NCI-H2107 treated with DMSO at 0.1 percent for 48 hours (cell line): ENCODE results near the gene BABAM2.

Source experiments
- DNase-seq: peaks from one replicate; lab custom pipeline; 2025; ENCODE audit not compliant: unreplicated experiment; lab: John Stamatoyannopoulos, UW

The BABAM2 gene

GRCh38 chr2:28336982-28337627 is 446.6 kb downstream of the BABAM2 start:
- no peak for DNase-seq

DNA sequence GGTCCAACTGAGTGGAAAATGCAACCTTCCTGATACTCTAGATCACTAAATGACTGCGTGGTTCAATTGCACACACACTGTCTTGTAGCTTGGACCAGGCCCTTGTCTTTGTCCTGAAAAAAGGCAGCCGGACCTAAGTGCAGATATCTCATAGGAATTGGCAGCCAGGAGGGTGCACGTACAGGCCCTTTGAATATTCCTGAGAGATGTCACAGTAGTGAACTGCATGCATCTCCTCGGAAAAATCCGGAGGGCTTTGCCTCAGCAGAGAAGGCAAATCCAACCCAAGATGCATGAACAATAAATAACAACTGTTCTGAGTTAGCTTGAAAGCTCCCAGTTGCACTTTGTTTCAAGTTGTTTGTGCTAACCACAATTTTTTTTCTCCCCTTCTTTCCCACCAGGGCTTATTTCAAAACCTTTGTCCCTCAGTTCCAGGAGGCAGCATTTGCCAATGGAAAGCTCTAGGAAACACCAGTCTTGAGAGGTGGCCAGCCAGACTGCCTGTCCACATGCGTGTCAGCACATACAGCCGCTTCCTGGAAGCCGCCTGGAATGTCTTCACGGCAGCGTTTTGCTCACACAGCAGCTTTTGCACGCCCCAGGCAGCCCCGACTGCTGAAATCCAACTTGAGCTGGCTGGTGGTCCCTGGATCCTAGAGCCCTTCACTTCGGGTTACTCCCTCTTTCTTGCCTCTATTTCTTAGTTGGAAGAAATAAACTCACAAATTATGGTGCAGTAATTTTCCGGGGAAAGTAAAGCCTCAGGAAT is 447.7 kb downstream of the BABAM2 start:
- DNase-seq = no peak

- DNase-seq = no peak
These were observed 448.3 kb downstream of the BABAM2 start for GRCh38 chr2:28338831-28339321.

DNA sequence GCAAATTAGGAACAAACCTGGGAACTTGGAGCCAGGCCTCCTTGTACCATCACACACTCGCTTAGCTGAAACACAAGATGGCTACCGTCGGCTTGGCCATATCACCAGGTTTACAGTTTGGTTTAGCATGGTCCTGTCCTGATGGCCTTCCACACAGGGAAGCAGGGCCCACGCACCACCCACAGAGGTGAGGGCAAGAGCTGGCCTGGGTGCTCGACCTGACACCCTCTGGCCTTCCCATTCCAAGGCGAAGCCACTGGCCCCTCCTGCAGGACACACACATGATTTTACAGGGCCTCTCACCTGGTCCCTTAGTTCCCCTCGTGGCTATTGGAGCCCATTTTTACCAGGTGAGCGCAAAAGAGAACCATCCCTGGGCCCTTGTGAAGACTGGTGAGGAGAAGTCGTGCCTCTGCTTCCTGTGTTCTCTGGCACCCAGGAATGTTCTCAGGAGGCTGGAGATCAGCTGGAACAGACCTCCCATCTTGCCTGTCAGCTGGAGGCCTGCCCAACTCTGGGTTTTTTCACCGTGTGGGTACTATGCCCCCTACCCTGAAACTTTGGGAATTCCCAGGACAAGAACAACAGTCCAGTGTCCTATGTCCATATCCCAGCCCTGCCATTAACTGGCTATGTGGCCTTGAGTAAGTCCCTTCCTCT is 449.1 kb downstream of the BABAM2 start:
- no peak for DNase-seq

- DNase-seq = no peak
These were observed 450.0 kb downstream of the BABAM2 start for GRCh38 chr2:28340312-28341202.

DNA sequence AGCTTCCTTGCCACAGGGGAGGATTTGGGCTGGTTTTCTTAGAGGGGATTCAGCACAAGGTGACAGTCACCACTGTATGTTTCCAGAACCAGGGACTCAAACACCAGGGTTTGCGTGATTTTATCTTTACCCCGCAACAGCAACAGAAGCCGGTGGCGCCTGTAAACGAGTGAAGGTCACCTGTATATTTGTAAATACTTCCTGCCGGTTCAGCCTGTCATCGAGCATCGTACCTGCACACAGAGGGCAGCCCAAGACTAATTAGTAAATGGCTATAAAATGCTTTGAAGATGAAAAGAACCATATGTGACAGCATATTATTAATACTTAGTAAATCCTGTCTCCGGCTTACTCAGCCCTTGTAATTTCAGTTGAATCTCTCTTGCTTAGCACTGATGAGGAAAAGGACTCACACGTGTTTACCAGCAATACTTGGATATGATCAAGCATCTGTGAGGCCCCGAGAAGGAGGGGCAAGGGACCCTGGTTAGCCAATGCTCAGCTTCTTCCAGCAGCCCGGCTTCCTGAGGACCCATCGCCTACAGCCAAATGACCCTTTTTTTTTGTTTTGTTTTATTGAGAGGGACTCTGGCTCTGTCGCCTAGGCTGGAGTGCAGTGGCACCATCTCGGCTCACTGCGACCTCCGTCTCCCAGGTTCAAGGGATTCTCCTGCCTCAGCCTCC is 450.8 kb downstream of the BABAM2 start:
- no peak for DNase-seq

GRCh38 chr2:28342081-28342967 is 451.8 kb downstream of the BABAM2 start:
- no peak for DNase-seq

GRCh38 chr2:28343184-28343942 is 452.8 kb downstream of the BABAM2 start:
- DNase-seq = no peak

DNA sequence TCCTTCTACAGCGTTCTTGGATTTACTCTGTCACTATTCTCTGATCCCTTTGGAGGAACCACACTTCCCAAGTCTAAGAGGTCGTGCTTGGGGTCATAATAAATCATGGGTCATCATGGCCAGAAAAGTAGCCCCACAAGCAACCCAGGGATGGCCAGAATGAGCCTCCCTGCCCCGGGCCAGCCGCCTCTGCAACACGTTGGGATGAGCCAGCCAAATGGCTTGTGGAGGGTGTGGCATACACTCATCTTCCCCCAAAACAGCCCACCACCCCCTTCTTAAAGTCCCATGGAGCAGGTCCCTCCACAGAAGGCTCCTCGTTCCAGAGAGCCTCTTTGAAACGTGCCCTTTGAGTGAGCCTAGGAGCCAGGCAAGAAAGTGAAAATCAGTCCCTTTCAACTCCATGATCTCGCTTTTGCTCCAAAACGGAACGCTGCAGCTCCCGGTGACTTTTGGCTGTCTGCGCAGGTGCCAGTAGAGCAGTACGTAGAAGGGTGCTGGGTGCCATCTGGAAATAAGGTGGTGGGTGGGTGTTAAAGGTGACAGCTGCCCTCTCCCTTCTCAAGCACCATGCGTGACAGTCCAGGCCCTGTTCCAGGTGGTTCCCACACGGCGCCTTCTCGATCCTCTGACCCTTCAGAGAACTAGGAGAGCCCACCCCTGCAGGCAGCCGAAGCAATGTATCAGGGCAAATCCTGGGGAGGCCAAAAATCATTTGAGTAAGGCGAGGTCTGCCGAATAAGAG is 453.6 kb downstream of the BABAM2 start:
- no peak for DNase-seq

DNA sequence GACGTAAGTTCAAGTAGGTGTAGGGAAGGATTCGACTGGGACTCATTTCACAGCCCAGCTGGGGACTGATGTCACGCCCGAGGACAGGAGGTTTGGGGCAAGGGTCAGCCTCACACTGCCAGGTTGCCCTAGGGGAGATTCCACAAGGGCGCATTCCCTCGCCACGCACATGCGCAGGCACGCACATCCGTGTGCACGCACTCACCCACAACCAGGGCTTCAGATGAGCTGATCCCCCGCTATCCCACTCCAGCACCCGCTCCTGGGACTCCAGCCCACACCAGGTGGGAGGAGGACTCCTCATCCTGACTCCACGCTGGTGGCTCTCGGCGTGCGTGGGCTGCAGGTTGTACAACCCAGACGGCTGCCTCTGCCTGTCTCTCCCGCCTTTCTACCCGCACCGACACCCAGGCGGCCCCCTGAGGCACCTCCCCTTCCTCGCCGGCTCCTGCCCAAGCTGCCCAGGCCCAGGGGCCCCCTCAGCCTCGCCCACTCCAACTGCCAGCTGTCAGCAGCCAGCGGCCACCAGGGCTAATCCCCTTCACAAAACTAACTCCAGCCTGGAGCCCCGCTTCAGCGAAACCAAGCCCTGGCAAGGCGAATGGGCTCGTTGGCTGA is 454.3 kb downstream of the BABAM2 start:
- no peak for DNase-seq

- no peak for DNase-seq
These were observed 455.1 kb downstream of the BABAM2 start for GRCh38 chr2:28345619-28346018.

- DNase-seq = no peak
These were observed 456.1 kb downstream of the BABAM2 start for GRCh38 chr2:28346587-28346986.

DNA sequence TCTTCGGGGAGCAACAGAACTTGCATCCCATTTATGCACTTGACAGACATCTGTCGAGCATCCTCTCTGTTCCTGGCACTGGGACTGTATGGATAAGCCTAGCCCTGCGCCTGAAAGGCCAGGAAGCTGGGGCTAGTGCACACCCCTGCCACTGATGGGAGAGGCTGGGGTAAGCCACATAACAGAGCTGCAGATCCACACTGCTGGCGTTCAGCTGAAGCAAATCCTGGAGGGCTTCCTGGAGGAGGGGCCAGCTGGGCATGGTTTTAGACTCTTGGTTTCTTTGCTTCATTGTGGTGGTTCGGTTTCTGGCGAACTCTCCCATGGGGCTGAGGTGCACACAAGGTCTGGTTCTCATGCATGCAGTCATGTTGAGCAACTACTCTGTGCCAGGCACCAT is 456.7 kb downstream of the BABAM2 start:
- no peak for DNase-seq

DNA sequence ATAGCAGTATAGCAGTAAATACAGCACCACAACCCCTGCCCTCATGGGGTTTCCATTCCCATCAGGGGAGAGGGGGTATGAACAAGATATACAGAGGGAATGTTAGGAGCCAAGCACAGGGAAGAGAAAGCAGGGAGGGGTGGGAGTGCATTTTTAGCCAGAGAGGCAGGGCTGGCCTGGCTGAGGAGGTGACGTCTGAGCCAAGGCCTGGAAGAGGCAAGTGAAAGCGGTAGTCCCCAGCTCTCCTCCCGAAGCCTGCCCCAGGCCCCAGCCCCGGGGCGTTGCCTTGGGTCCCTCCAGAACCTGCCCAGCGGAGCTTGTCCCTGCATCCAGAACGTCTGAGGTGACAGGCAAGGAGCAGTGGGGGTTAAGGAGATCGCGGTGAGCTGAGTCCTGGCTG is 457.1 kb downstream of the BABAM2 start:
- DNase-seq = no peak

GRCh38 chr2:28348149-28348567 is 457.6 kb downstream of the BABAM2 start:
- DNase-seq = no peak

DNA sequence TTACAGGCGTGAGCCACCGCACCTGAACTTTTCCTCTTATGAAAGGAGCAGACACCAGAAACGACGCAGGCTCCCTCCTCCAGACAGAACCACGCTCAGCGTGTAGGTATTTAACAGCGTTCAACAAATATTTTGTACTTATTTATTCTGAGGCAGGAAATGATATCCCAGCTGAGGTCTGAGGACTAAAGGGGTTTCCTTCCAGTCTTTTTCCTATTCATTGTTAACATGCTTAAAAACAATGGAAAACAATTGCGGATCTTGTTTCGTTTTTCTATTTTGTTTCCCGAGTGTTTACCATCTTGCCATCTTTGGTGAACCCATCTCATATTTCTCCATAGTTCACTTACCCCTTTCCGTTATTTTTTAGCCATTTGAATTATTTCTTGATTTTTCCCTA is 458.4 kb downstream of the BABAM2 start:
- no peak for DNase-seq

DNA sequence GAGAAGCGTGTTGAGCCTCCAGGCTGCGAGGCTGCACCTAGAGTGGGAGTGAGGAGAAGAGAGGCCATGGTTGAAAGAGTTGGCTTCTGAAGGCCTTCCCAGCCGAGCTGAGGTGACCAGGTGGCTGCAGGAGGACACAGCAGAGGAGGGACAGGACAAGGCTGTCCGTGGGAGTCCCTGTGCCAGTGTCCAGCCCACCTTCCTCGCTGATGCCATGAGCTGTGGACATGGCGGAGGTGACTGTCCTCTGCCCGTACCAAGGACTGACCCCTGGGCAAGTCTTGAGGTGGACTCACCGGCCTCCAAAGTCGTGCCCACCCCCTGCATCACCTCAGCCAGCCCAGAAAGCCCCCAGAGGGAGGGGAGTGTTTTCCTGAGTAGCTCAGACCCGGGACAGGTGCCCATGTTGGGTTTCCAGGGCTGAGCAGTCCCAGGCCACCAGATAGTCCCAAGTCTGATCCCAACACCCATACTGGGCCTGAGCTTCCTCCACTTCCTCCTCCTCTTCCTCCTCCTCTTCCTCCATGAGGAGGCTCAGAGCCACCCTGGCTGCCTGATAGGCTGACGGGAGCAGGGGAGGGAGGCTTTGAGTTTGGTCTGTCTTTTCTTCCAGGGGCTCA is 459.1 kb downstream of the BABAM2 start:
- DNase-seq = no peak
